K562 (cell line): Measurements from ENCODE around the gene UCHL5. TPM values are rescaled to one million over a fixed set of nuclear protein-coding genes. Genes with fewer than 3 reads are reported as not detected.

Source experiments
- CHAMP1 ChIP-seq: fragments of 450-650 bp; IDR thresholded peaks from 2 replicates; pipeline ENCODE4 v1.6.1; 2016; ENCODE audit warnings: mild to moderate bottlenecking
- IRF2 ChIP-seq: sonication (generic); formaldehyde crosslinking; IDR thresholded peaks from 2 replicates; pipeline ENCODE4 v1.8.1; 2022; ENCODE audit warnings: mild to moderate bottlenecking, missing genetic modification reagents
- KLF10 ChIP-seq: fragments of 250-450 bp; sonication (Bioruptor Pico); IDR thresholded peaks from 2 replicates; pipeline ENCODE4 v1.6.1; 2021; ENCODE audit warnings: matching md5 sums
- TEAD4 ChIP-seq, 2 experiments: sonication (generic) in 1 of 2; formaldehyde crosslinking in 1 of 2; IDR thresholded peaks; 2 replicates each; pipeline versions ENCODE4 v1.6.1 to v1.8.0; 2012 to 2022; ENCODE audit warnings: borderline replicate concordance in 1 of 2, inconsistent platforms in 1 of 2, low read length in 1 of 2, mild to moderate bottlenecking in 1 of 2, missing genetic modification reagents in 1 of 2
- WHSC1 ChIP-seq: IDR thresholded peaks from one replicate; pipeline ENCODE4 v1.6.1; 2012; ENCODE audit warnings: low read length, control low read depth, inconsistent platforms
- ZNF282 ChIP-seq: sonication (generic); formaldehyde crosslinking; IDR thresholded peaks from 2 replicates; pipeline ENCODE4 v1.8.1; 2023; ENCODE audit warnings: missing genetic modification reagents
- polyA plus RNA-seq, 8 experiments: library from polyadenylated mRNA; depleted of rRNA in 4 of 8; stranded (reverse) in 5 of 8; unstranded in 3 of 8; fragments of >200 nt; fragmentation: Nextera tagmentation in 2 of 8; fragmentation: Illumina TruSeq in 1 of 8; extraction: Ambion mirVana in 2 of 8; extraction: Trizol in 1 of 8; gene quantifications; 2 replicates each; pipeline versions ENCODE4 v1.2.1 to v1.2.3, GENCODE V29; 2011 to 2014; ENCODE audit warnings: inconsistent platforms in 1 of 8, missing spikeins in 1 of 8
- total RNA-seq, 7 experiments: library from RNA; depleted of rRNA in 6 of 7; stranded (reverse); fragments of >200 nt in 6 of 7; fragmentation: Illumina TruSeq in 2 of 7; extraction: Trizol in 2 of 7; gene quantifications; 2 replicates each; pipeline versions ENCODE4 v1.2.1 to v1.2.3, GENCODE V29; 2011 to 2021; ENCODE audit warnings: low replicate concordance in 1 of 7
- TF ChIP-seq, protein P1 (sequence below): sonication (generic); formaldehyde crosslinking; IDR thresholded peaks from 2 replicates; pipeline ENCODE4 v1.8.1; 2023; ENCODE audit warnings: missing genetic modification reagents, mild to moderate bottlenecking, borderline replicate concordance
- TF ChIP-seq, protein P2 (sequence below): fragments of 450-650 bp; formaldehyde crosslinking; IDR thresholded peaks from 2 replicates; pipeline ENCODE4 v1.4.0; 2020; ENCODE audit warnings: mild to moderate bottlenecking, moderate library complexity

UCHL5 gene
- total and polyA plus RNA-seq, 9 of the 15 experiments (the other 6 are each of a cell fraction or from before 2014, with no cell fraction given), result 61.0 to 206 (median 122) TPM

DNA sequence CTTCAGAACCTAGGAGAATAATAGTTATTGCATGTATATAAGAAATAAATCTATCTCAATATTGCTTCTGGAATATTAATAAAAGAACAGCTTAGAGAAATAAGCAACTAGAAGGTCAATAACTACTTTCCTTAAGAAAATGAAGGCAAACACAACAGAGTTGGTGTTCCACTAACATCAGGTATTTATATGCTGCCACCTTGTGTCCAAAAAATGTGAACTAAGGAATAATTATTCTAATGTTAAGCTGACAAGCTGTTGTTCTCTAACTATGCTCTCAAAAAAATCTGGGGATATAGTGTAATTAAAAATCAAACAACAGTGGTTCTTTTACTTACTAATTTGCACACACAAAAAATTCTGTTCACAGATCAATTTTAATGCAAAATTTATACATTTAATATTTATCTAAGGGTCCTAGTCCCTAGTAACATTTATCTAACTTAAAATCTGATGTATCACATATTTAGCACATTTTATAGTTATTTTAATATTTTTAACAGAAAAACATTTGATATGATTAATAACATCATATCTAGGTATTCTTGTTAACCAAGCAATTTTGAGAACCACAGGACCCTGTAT, 39.6 kb downstream of the UCHL5 start (continued):
- TF ChIP-seq, protein P1, sequence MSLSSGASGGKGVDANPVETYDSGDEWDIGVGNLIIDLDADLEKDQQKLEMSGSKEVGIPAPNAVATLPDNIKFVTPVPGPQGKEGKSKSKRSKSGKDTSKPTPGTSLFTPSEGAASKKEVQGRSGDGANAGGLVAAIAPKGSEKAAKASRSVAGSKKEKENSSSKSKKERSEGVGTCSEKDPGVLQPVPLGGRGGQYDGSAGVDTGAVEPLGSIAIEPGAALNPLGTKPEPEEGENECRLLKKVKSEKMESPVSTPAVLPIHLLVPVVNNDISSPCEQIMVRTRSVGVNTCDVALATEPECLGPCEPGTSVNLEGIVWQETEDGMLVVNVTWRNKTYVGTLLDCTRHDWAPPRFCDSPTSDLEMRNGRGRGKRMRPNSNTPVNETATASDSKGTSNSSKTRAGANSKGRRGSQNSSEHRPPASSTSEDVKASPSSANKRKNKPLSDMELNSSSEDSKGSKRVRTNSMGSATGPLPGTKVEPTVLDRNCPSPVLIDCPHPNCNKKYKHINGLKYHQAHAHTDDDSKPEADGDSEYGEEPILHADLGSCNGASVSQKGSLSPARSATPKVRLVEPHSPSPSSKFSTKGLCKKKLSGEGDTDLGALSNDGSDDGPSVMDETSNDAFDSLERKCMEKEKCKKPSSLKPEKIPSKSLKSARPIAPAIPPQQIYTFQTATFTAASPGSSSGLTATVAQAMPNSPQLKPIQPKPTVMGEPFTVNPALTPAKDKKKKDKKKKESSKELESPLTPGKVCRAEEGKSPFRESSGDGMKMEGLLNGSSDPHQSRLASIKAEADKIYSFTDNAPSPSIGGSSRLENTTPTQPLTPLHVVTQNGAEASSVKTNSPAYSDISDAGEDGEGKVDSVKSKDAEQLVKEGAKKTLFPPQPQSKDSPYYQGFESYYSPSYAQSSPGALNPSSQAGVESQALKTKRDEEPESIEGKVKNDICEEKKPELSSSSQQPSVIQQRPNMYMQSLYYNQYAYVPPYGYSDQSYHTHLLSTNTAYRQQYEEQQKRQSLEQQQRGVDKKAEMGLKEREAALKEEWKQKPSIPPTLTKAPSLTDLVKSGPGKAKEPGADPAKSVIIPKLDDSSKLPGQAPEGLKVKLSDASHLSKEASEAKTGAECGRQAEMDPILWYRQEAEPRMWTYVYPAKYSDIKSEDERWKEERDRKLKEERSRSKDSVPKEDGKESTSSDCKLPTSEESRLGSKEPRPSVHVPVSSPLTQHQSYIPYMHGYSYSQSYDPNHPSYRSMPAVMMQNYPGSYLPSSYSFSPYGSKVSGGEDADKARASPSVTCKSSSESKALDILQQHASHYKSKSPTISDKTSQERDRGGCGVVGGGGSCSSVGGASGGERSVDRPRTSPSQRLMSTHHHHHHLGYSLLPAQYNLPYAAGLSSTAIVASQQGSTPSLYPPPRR (CRISPR knock-in tag), result no peak
- no peak for TF ChIP-seq WHSC1
- TF ChIP-seq TEAD4 (IDR thresholded peaks at IDR 0.05; ENCODE audit: low read length), result no peak
- TF ChIP-seq TEAD4 (CRISPR knock-in tag; IDR thresholded peaks at IDR 0.05; ENCODE audit: borderline replicate concordance), result no peak
- TF ChIP-seq, protein P2, sequence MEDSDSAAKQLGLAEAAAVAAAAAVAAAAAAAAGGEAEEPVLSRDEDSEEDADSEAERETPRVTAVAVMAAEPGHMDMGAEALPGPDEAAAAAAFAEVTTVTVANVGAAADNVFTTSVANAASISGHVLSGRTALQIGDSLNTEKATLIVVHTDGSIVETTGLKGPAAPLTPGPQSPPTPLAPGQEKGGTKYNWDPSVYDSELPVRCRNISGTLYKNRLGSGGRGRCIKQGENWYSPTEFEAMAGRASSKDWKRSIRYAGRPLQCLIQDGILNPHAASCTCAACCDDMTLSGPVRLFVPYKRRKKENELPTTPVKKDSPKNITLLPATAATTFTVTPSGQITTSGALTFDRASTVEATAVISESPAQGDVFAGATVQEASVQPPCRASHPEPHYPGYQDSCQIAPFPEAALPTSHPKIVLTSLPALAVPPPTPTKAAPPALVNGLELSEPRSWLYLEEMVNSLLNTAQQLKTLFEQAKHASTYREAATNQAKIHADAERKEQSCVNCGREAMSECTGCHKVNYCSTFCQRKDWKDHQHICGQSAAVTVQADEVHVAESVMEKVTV, result 0 out of 2 replicates have a peak, but pooled peaks have one; percentile 24
- TF ChIP-seq ZNF282, result no peak
- TF ChIP-seq IRF2 (CRISPR knock-in tag), result no peak
- no peak for TF ChIP-seq KLF10 (CRISPR knock-in tag)
- TF ChIP-seq CHAMP1, result peak; percentile 22; the same call in 1 of the 2 replicates
- TF ChIP-seq, all 486 proteins: peak for 8
